SH-SY5Y (cell line): ENCODE results near the gene C9.

Experiments
- GATA2 ChIP-seq: IDR thresholded peaks from 2 replicates; pipeline ENCODE4 v1.6.1; 2011; ENCODE audit warnings: mild to moderate bottlenecking, low read depth, low read length
- GATA3 ChIP-seq: IDR thresholded peaks from 2 replicates; pipeline ENCODE4 v1.6.1; 2011; ENCODE audit warnings: low read depth, mild to moderate bottlenecking, low read length, moderate library complexity

DNA sequence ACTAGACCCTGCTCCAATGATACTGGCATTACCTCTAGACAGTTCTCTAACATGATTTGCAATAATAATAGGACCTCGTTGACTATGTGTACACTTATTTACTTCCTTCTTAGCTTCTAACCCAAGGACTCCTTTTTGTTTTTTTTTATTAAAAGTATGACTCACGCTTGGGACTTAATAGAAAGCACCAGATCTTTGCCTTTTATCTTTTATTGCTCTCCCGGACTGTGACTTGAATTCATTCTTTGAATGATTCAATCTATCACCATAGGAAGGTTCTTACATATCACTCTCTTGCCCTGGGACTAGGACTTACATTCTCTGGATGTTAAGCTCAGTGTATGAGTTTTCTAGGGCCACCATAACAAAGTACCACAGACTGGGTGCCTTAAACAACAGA lies 9.0 kb downstream of the C9 start:
- TF ChIP-seq GATA3 (no peak), GATA2 (no peak)
